A673 (cell line): ENCODE data around the gene ATP5F1E. TPM values are rescaled to one million over a fixed set of nuclear protein-coding genes. Genes with fewer than 3 reads are reported as not detected.

ENCODE experiments used
- BruUV-seq: library from RNA; stranded (reverse); fragments of 400-500 nt; replicated peaks from 2 replicates; lab custom pipeline; 2021; lab: Mats Ljungman, UMichigan
- CTCF ChIA-PET: fragments of 300-600 bp; sonication (Branson Sonifier 250); formaldehyde crosslinking; loops from one replicate; lab custom pipeline; 2022; ENCODE audit warnings: antibody characterized with exemption; lab: Charles Lee
- POLR2A ChIA-PET: fragments of 300-600 bp; sonication (Branson Sonifier 250); formaldehyde crosslinking; loops from one replicate; lab custom pipeline; 2022; ENCODE audit warnings: antibody characterized with exemption; ENCODE audit not compliant: low non-redundant PET; lab: Charles Lee
- DNase-seq: peaks from one replicate; pipeline ENCODE4 v3.0.0-alpha.2; 2015; ENCODE audit warnings: low spot score
- H3K27ac ChIP-seq: fragments of 200-600 bp; sonication (generic); 2 replicates; pipeline ENCODE4 v1.5.1; 2016; ENCODE audit warnings: mixed run types, low read depth, mild to moderate bottlenecking, mixed read lengths, antibody characterized with exemption, low read length; ENCODE audit not compliant: poor library complexity, severe bottlenecking
- H3K27me3 ChIP-seq: fragments of 200-600 bp; sonication (generic); replicated peaks from 2 replicates; pipeline ENCODE4 v1.6.1; 2017; ENCODE audit warnings: mixed run types, low read depth, mild to moderate bottlenecking, mixed read lengths, antibody characterized with exemption, low read length; ENCODE audit not compliant: insufficient read depth, poor library complexity
- H3K36me3 ChIP-seq: fragments of 200-600 bp; sonication (generic); 2 replicates; pipeline ENCODE4 v1.6.1; 2016; ENCODE audit warnings: mixed run types, mild to moderate bottlenecking, mixed read lengths, antibody characterized with exemption, low read length; ENCODE audit not compliant: insufficient read depth, poor library complexity, severe bottlenecking
- H3K4me1 ChIP-seq: fragments of 200-600 bp; sonication (generic); 2 replicates; pipeline ENCODE4 v1.6.1; 2017; ENCODE audit warnings: mixed run types, mild to moderate bottlenecking, mixed read lengths, antibody characterized with exemption, low read length; ENCODE audit not compliant: insufficient read depth, poor library complexity, severe bottlenecking
- H3K4me3 ChIP-seq: fragments of 200-600 bp; sonication (generic); 2 replicates; pipeline ENCODE4 v1.5.1; 2016; ENCODE audit warnings: low read depth, mixed run types, mild to moderate bottlenecking, mixed read lengths, low read length; ENCODE audit not compliant: poor library complexity, severe bottlenecking
- H3K9me3 ChIP-seq: fragments of 200-600 bp; sonication (generic); 2 replicates; pipeline ENCODE4 v1.6.1; 2016; ENCODE audit warnings: mixed run types, low read depth, mild to moderate bottlenecking, mixed read lengths, antibody characterized with exemption, low read length; ENCODE audit not compliant: poor library complexity, severe bottlenecking
- CTCF ChIP-seq: fragments of 300-800, 200-600 bp; sonication (generic); conservative IDR thresholded peaks from 2 replicates; pipeline ENCODE4 v1.5.1; 2017; ENCODE audit warnings: low read depth, mild to moderate bottlenecking, antibody characterized with exemption, low read length, moderate library complexity, mixed read lengths
- EZH2 ChIP-seq: fragments of 200-600 bp; sonication (generic); IDR thresholded peaks from 2 replicates; pipeline ENCODE4 v1.6.1; 2017; ENCODE audit warnings: borderline replicate concordance, low read depth, mild to moderate bottlenecking, mixed read lengths, antibody characterized with exemption, low read length; ENCODE audit not compliant: poor library complexity, severe bottlenecking
- intact Hi-C: fragments of 100-400 bp; cut with micrococcal nuclease; formaldehyde crosslinking; loops from one replicate; pipeline ENCODE4 v1.10.0; 2022; ENCODE audit not compliant: unreplicated experiment
- total RNA-seq: library from RNA; stranded (reverse); gene quantifications from 2 replicates; pipeline ENCODE4 v1.2.3, GENCODE V29; 2021

ATP5F1E gene
- total RNA-seq, 1 experiment from 2014 or later = 76.8 TPM

DNA sequence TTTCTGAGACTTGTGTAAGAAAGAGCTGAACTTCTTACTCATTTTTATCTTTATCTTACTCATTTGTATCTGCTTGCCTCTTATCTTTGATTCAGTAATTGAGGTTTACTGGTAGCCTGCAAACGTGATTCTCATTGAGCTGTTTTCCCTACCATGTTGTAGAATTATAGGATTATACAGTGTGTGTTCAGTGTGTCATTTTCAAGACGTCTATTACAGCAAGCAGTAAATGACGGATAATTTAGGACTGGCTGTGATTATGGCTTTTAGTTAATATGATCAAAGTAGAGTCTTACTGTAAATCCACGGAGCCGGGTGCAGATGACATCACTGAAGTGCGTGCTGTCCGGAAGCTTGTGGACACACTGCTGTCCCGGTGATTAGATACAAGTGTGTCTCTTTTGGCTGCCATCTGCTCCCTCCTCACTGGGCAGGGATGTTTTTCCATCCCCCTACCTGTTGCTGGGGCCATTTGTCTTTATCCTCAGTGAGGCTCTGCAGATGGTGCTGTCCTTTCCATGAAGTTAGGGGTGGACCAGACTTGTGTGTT lies 45.1 kb downstream of the ATP5F1E start:
- Histone ChIP-seq H3K4me3 (no peak overlapping the region), H3K27me3 (no peaks in the 10 kb centered on the region), H3K36me3 (peaks cover 64% of the 10 kb centered on the region), H3K4me1 (peaks cover 10% of the 10 kb centered on the region), H3K9me3 (no peaks in the 10 kb centered on the region), H3K27ac (no peak overlapping the region)
- no peak for DNase-seq
- ChIA-PET POLR2A (interaction anchor here (0.6 kb wide), 1 partner anchor 29 kb away, joined by 3 read pairs; no protein-coding TSS in a partner anchor), CTCF (no interaction called here)
- intact Hi-C loops = no loop called here
- no peak for TF ChIP-seq CTCF
- TF ChIP-seq EZH2 = no peak
- no TSS peak for BruUV-seq

GRCh38 chr20:58986286-58986967 lies 45.7 kb downstream of the ATP5F1E start:
- DNase-seq = no peak
- intact Hi-C loops = no loop called here
- H3K4me1 ChIP-seq = peaks cover 10% of the 10 kb centered on the region
- ChIA-PET CTCF (no interaction called here), POLR2A (interaction anchor here (0.6 kb wide), 1 partner anchor 30 kb away, joined by 3 read pairs; no protein-coding TSS in a partner anchor)
- H3K36me3 ChIP-seq = peaks cover 58% of the 10 kb centered on the region
- no peak overlapping the region for H3K27ac ChIP-seq
- H3K4me3 ChIP-seq = no peak overlapping the region
- H3K27me3 ChIP-seq = no peaks in the 10 kb centered on the region
- H3K9me3 ChIP-seq = no peaks in the 10 kb centered on the region
- no TSS peak for BruUV-seq
- TF ChIP-seq CTCF = no peak
- TF ChIP-seq EZH2 = no peak

GRCh38 chr20:58985656-58986055 lies 46.5 kb downstream of the ATP5F1E start:
- intact Hi-C loops = no loop called here
- BruUV-seq = no TSS peak
- no peak for DNase-seq
- no peak overlapping the region for H3K4me3 ChIP-seq
- no peaks in the 10 kb centered on the region for H3K9me3 ChIP-seq
- H3K36me3 ChIP-seq = peaks cover 51% of the 10 kb centered on the region
- ChIA-PET POLR2A (no interaction called here), CTCF (no interaction called here)
- H3K27me3 ChIP-seq = no peaks in the 10 kb centered on the region
- no peak for TF ChIP-seq CTCF
- no peak for TF ChIP-seq EZH2
- H3K4me1 ChIP-seq = peaks cover 10% of the 10 kb centered on the region
- H3K27ac ChIP-seq = no peak overlapping the region
